GM21515 (cell line): ENCODE data around the gene AP4S1.
"Not testable (repeated sequence)": the region's sequence is repeated elsewhere in the genome, so short reads cannot be mapped to it uniquely, and the experiment has no call there.

Experiments
- ATAC-seq: cut with Tn5 transposase; IDR thresholded peaks from one replicate; pipeline ENCODE4 v1.9.1; 2021; ENCODE audit not compliant: unreplicated experiment

The AP4S1 gene

GRCh38 chr14:31038521-31039166 lies 13.2 kb downstream of the AP4S1 start:
- ATAC-seq = no peak

- no peak for ATAC-seq
Measured at GRCh38 chr14:31042300-31042699, 16.9 kb downstream of the AP4S1 start.

GRCh38 chr14:31042893-31043292 lies 17.4 kb downstream of the AP4S1 start:
- ATAC-seq = not testable (repeated sequence)

GRCh38 chr14:31043379-31043778 lies 17.9 kb downstream of the AP4S1 start:
- ATAC-seq = no peak

GRCh38 chr14:31045501-31046080 lies 20.1 kb downstream of the AP4S1 start:
- no peak for ATAC-seq

- no peak for ATAC-seq
Measured at GRCh38 chr14:31047503-31047902, 22.1 kb downstream of the AP4S1 start.

GRCh38 chr14:31051023-31051422 lies 25.6 kb downstream of the AP4S1 start:
- ATAC-seq = no peak

GRCh38 chr14:31051511-31051910 lies 26.1 kb downstream of the AP4S1 start:
- ATAC-seq = no peak

GRCh38 chr14:31052905-31053586 lies 27.6 kb downstream of the AP4S1 start:
- not testable (repeated sequence) for ATAC-seq

GRCh38 chr14:31057035-31057434 lies 31.6 kb downstream of the AP4S1 start:
- ATAC-seq = no peak

- no peak for ATAC-seq
Measured at GRCh38 chr14:31057701-31058364, 32.4 kb downstream of the AP4S1 start.

GRCh38 chr14:31059152-31059924 lies 33.9 kb downstream of the AP4S1 start:
- no peak for ATAC-seq

- ATAC-seq = no peak
Measured at GRCh38 chr14:31060253-31060875, 34.9 kb downstream of the AP4S1 start.

- not testable (repeated sequence) for ATAC-seq
Measured at GRCh38 chr14:31062908-31063307, 37.5 kb downstream of the AP4S1 start.

- no peak for ATAC-seq
Measured at GRCh38 chr14:31068235-31068634, 42.8 kb downstream of the AP4S1 start.

GRCh38 chr14:31069343-31069742 lies 43.9 kb downstream of the AP4S1 start:
- ATAC-seq = no peak

GRCh38 chr14:31070431-31070830 lies 45.0 kb downstream of the AP4S1 start:
- ATAC-seq = no peak

GRCh38 chr14:31071151-31071550 lies 45.7 kb downstream of the AP4S1 start:
- ATAC-seq = no peak

- ATAC-seq = no peak
Measured at GRCh38 chr14:31075144-31075543, 49.7 kb downstream of the AP4S1 start.

- no peak for ATAC-seq
Measured at GRCh38 chr14:31078766-31079165, 53.3 kb downstream of the AP4S1 start.

- ATAC-seq = no peak
Measured at GRCh38 chr14:31080056-31080455, 54.6 kb downstream of the AP4S1 start.
